ENCODE results near the gene SRL.

SRL gene
- 0 reads per million in 2 donors for total RNA-seq

- DNase-seq = no peak
Observed at GRCh38 chr16:4241928-4242283, at the start of gene SRL. Gene SRL (minus strand): TSS chr16:4242080. CDS start chr16:4242067, 13 bp downstream.

GRCh38 chr16:4290236-4290830 is 48.5 kb upstream of the SRL start:
- DNase-seq = no peak

GRCh38 chr16:4288148-4288921 is 46.5 kb upstream of the SRL start:
- peak; percentile 62 to 74 (median 70) for DNase-seq

GRCh38 chr16:4285167-4285566 is 43.3 kb upstream of the SRL start:
- DNase-seq = no peak

- DNase-seq = no peak
Observed at GRCh38 chr16:4283939-4284338, 42.1 kb upstream of the SRL start.

GRCh38 chr16:4283441-4283840 is 41.6 kb upstream of the SRL start:
- DNase-seq = no peak

- DNase-seq = no peak
Observed at GRCh38 chr16:4280625-4281024, 38.7 kb upstream of the SRL start.

GRCh38 chr16:4277987-4278513 is 36.2 kb upstream of the SRL start:
- no peak for DNase-seq

- no peak for DNase-seq
Observed at GRCh38 chr16:4275861-4276260, 34.0 kb upstream of the SRL start.

- peak in 4 of 5 experiments; percentile 24 to 69 (median 30) for DNase-seq
Observed at GRCh38 chr16:4273858-4274311, 32.0 kb upstream of the SRL start.

GRCh38 chr16:4272114-4272956 is 30.5 kb upstream of the SRL start:
- DNase-seq = peak in 2 of 5 experiments; percentile 33 to 68

GRCh38 chr16:4271176-4272113 is 29.6 kb upstream of the SRL start:
- peak; percentile 70 to 95 (median 84) for DNase-seq

- DNase-seq = peak in 1 of 5 experiments; percentile 6
Observed at GRCh38 chr16:4270595-4270994, 28.7 kb upstream of the SRL start.

GRCh38 chr16:4270091-4270490 is 28.2 kb upstream of the SRL start:
- DNase-seq = no peak

GRCh38 chr16:4266372-4266771 is 24.5 kb upstream of the SRL start:
- peak in 1 of 5 experiments; percentile 33 for DNase-seq

- DNase-seq = no peak
Observed at GRCh38 chr16:4265676-4266075, 23.8 kb upstream of the SRL start.

- DNase-seq = no peak
Observed at GRCh38 chr16:4264546-4264945, 22.7 kb upstream of the SRL start.

GRCh38 chr16:4263504-4264436 is 21.9 kb upstream of the SRL start:
- DNase-seq = no peak

GRCh38 chr16:4262303-4262835 is 20.5 kb upstream of the SRL start:
- no peak for DNase-seq

- peak in 3 of 5 experiments; percentile 3 to 44 (median 24) for DNase-seq
Observed at GRCh38 chr16:4261557-4262172, 19.8 kb upstream of the SRL start.
